GM19239 (cell line): ENCODE data around the gene IGSF9B.

Experiments
- DNase-seq: peaks from one replicate; pipeline ENCODE4 v3.0.0; 2011; ENCODE audit warnings: low spot score; ENCODE audit not compliant: insufficient read length
- FAIRE-seq: peaks from 2 replicates; lab custom pipeline; 2011; peaks lifted over from hg19 to GRCh38; lab: Jason Lieb, UNC

IGSF9B gene

DNA sequence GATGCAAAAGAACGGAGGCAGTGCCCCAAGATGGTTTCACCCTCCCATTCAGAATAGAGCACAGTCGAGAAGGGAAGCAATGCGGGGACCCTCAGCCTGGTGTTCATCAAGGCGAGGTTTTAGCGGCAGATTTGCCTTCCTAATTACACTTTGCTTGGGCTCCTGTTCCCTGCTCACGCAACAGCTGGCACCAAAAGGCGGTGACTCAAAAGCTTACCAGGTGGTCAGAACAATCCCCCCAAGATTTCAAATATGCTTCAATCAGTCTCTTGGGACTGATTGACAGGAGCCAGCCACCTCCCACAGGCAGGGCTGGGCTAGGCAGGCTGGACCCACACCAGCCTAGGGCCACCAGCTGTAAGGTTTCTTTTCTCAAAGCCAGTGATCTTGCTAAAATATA is 14.2 kb downstream of the IGSF9B start:
- DNase-seq (no peak), FAIRE-seq (no peak)

DNA sequence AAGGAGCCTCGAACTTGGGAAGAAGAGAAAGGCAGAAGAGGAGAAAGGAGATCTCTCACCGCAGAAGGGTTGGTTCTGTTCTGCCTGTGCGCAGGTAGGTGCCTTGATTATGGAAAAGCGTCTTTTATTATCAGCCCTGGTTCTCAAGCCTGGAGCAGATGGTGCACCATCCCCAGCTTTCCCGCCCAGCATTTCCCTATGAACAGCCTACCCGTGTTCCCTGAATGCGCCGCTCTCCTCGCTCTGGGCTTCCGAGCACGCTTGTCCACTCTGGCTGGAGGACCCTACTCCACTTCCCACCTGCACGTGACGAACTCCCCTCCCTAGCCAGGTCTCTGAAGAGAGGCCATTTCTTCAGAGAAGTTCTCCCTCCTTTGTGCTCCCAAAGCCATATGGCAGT is 15.2 kb downstream of the IGSF9B start:
- DNase-seq (no peak), FAIRE-seq (no peak)

DNA sequence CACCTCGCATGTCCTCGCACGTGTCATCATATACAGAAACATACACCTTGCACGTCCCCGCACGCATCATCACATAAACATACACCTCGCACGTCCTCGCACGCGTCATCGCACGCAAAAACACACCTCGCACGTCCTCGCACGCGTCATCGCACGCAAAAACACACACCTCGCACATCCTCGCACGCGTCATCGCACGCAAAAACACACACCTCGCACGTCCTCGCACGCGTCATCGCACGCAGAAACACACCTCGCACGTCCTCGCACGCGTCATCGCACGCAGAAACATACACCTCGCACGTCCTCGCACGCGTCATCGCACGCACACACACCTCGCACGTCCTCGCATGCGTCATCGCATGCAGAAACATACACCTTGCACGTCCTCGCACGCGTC is 16.7 kb downstream of the IGSF9B start:
- DNase-seq (no peak), FAIRE-seq (no peak)

DNA sequence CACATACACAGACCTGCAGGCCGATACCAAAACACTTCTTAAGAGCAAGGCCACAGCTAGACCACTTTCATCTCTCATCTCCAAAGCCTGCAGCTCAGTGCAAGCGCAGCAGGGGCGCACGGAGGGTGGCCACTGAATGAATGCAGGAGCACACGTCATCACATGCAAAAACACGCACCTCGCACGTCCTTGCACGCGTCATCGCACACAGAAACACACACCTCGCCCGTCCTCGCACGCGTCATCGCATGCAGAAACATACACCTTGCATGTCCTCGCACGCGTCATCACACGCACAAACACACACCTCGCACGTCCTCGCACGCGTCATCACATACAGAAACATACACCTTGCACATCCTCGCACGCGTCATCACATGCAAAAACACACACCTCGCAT is 17.2 kb downstream of the IGSF9B start:
- DNase-seq (no peak), FAIRE-seq (no peak)

DNA sequence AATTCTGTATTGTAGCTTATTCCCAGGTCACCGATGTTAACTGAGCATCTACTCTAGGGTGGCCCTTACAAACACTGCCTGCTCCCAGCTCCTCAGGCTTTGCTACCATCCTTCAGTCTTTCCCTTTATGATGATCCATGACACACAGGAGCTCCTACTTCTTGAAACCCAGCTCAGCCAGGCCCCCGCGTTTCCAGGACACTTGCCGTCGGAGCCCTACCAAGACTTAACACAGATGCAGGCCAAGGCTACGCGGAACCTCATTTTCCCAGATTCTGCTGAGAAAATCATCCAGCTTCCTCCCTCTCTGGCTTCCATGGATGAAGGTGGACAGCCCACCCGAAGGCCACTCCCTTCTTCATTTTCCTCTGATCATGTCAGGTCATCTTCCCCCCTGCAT is 18.6 kb downstream of the IGSF9B start:
- no peak for FAIRE-seq

DNA sequence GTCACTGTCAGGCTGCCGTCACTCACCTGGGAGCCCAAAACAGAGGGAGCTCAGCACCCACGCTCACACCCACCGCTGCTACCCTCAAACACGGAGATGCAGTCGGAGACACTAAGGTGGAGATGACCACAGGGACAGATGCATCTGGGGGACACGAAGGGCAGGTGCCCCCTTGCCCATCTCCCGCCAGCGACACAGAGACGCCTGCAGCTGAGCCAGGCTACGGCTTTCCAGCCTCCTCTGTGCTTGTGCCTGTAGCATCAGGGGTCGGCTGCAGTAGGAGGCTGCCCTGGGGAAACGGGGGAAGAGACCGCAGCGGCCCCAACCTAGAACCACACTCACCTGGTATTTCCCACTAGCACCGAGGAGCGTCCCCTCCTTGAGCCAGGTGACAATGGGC is 19.3 kb downstream of the IGSF9B start:
- DNase-seq (no peak), FAIRE-seq (no peak)

More for the DNA sequence above, 18.6 kb downstream of the IGSF9B start:
- no peak for DNase-seq

DNA sequence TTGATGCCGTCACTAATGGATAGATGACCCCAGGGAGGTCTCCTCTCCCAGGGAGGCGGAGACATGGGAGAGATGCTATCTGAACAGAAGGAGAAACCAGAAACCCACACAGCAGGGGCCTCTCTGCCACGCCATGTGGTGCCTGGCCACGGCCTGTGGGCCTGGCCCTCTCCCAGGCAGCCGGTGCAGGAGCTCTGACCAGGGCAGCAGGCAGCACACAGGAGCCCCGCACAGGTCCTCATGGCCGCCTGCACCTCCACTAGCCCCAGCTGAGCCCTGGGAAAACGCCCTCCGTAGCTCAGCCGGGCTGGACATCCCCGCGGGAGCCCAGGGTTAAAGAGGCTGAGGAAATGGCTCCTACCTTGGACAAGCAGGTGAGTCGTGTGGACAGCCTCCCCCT is 19.8 kb downstream of the IGSF9B start:
- no peak for FAIRE-seq
- no peak for DNase-seq

DNA sequence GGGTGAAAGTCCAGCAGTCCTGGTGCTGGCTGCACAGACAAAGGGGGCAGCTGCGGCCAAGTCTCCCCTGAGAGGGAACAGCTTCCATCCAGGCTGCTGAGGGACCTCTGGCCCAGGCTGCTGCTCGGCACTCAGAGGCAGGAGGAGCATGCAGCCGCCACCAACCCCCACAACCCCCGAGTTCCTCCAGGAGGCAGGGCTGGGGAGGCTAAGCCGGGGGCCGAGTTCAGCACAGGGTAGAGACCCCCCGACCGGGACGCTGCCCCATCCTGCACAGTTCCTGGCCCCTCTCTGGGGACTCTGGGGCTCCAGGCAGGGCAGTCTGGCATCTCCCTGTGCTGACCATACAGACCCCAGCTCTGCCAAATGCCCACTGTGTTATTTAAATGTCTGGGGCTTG is 20.2 kb downstream of the IGSF9B start:
- FAIRE-seq (no peak), DNase-seq (no peak)

DNA sequence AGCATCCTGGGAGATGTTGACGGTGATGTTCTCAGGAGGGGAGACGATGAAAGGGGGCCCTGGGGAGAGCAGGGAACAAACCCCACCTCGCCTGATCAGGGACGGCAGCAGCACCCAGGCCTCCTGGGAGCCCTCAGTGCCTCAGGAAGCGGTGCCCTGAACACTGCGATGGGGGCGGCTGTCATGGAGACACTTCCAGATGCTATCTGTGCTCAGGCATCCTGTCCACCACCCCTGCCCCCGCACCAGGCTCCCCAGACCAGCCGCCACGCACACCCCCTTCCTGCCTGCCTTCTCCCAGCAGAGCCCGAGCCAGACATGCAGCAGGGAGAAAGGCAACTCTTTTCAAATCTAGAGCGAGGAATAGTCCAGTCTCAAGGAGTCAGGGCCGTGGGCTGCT is 20.6 kb downstream of the IGSF9B start:
- no peak for DNase-seq
- FAIRE-seq: no peak

DNA sequence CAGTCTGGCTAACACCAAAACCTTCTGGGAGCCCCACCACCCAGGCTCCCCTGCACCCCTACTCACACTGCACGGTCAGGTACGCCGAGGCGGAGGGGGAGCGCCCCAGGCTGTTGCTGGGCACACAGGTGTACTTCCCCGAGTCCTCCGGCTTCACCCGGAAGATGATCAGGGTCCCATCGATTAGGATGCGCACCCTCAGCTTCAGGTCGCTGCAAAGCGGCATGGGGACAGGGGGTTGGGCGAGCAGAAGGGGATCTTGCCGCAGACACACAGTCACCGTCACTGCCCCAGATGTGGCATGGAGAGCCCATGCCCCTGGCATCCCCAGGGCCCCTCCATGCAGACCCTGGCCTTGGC is 21.2 kb downstream of the IGSF9B start:
- FAIRE-seq (no peak), DNase-seq (no peak)

DNA sequence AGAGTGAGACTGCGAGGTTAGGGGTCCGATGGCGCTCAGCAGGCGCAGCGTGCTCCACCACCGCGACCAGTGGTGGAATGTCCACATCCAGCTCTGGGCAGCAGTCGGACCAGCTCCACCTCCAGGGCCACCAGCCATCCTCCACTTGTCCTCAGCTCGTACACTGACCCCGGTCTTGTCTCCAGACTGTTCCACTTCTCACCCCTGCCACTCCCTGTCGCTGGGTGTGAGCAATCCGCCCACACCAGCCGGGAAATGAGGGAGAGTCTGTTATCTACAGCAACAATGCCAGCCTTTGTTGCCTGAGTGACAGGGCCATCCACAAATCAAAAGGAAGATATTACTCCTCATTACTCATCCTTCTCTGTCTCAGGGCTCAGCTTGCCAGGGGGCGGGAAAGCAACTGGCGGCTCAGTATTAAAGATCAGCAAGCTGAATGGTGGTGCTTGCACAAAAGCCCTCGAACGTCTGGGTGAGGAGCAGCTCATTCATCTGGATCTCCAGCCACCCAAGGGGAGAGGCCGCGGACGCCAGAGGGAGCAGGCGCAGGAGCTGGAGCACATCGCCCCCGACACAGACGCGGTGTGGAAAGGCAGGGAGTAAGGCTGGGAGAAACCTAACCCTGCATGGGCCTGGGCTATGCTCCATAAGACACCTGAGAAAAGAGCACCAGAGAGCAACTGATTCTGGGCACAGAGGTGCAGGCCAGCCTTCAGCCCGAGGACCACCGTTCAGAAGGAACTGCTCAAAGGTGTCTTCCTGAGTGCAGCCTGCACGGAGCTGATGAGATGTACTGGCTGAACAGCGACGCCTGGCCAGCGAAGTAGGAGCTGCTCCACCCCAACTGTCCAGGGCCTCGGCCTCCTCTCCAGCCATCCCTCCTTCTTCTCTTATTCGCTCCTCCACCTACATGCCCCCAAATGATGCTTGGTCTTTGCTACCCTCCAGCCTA is 21.9 kb downstream of the IGSF9B start:
- FAIRE-seq (no peak), DNase-seq (no peak)

DNA sequence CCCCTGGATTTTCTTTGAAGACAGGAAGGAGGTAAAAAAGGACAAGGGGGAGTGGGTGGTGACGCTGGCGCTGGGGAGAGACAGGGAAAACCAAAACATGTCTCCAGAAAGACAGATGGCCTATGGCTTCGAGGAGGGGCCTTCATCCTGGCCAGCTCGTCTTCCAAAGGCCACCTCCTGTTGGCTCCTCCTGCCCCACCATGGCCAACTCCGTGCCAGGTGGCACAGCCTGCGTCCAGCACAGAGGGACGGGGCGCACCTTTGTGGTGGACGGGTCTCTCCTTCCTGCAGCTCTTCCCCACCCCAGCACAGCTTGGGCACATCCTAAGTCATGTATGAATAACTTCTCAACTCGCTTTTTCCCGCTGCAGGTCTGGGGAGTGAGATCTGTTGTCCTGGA is 22.7 kb downstream of the IGSF9B start:
- FAIRE-seq (no peak), DNase-seq (no peak)

DNA sequence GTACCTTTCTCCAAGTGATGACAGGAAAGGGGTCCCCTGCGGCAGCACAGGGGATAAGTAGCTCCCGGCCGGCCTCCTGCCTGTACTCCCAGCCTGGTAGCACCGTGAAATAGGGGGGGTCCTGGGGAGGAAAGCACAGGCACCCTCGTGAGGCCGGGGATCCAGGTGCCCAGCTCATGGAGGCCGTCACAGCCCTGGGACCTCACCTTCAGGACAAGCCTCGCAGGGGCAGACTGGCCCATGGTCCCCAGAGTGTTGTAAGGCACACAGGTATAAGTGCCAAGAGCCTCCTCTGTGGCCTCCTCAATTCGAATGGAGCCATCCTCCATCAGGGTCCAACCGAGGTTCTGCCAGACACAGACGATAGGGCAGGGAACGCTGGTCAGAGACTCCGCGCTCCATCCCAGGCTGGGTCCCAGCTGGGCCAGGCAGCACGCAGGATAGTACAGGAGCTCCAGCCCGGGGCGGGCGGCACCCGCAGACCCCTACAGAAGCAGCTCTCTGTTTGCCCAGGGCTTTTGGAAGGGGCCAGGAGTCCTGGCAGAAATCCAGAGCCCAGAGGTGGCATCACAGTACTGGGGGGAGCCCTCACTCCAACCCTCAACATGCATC is 25.2 kb downstream of the IGSF9B start:
- DNase-seq (no peak), FAIRE-seq (no peak)

DNA sequence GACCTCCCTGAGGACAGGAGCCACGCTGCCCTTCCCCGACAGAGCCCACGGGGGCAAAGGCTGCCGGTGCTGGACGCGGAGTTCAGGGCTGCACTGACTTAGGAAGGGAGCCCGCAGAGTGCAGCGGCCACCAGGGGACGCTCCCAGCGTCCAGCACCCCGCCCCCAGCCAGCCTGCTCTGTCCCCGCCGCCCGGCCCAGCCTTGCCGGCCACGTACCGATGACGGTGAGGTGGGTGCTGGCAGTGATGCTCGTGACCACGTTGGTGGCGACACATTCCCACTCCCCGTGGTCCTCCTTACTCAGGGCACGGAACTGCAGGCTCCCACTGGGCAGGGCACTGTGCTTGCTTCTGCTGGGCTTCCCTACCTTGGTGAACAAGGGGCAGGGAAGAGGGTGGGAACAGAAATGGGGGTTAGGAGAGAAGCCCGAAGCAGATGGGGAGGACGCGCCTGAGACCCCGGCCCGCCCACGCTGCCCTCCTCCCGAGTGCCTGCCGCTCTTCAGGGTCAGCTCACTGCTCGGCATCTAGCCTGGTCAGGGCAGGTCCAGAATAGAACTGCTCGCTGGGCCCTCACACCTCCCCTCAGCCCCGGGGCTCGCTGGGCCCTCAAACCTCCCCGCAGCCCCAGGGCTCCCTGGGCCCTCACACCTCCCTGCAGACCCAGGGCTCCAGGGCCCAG is 25.9 kb downstream of the IGSF9B start:
- FAIRE-seq (no peak), DNase-seq (no peak)

DNA sequence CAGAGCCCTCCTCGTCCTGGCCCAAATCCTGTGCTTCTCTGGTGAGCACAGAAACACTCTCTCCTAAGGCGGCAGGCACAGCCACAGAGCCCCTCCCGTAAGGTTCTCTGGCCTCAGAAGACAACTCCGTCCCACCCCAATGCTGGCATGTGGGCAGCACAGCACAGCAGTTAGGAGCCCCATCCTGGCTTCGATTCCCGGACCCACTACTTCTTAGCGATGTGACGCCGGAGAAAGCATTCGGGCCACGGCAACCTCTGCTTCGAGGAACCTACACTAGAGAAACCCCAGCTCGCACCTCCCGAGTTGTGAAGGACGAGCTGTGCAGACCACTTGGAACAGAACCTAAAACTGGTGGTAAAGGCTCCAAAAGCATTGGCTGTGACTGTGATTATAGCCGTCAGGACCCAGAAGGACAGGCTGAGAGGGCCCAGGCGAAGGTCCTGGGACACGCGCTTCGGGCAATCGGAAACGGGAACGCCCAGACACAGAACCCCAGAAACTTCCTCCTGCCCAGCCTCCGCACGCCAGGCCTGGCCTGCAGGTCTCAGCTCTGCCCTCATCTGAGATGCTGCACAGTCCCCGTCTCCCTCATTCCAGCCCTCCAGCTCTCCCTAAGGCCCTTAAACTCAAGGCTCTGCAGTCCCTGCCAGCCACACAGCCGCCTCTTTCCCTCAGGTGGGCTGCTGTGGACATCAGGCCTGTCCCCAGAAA is 26.6 kb downstream of the IGSF9B start:
- no peak for FAIRE-seq
- DNase-seq: no peak

DNA sequence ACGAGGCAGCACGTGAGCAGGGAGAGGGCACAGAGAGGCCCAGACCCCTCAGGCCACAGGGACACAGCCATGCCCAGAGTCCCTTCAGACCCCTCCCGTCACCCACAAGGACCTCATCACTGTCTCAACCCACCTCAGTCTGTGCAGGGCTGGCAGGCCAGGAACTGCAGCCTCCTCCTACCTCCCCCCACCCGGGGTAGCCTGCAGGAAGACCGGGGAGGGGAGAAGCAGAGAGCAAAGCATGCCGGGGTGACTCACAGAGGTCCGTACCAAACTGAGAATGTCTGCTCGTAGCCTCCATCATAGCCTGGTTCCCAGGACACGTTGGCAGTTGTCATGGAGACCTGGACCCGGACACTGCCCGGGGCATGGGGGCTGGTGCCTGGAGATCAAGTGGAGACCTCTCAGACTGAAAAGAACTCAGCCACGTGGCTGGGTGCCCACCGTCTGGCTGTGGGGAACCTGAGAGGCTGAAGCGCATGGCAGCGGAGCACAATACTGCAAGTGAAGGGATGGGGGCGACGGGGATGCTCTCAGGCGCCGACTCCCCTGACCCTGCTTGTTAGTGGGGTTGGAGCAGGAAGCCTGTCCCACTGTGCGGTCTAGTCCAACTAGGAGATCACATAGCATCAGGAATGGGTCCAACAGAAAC is 27.2 kb downstream of the IGSF9B start:
- DNase-seq: no peak
- no peak for FAIRE-seq

DNA sequence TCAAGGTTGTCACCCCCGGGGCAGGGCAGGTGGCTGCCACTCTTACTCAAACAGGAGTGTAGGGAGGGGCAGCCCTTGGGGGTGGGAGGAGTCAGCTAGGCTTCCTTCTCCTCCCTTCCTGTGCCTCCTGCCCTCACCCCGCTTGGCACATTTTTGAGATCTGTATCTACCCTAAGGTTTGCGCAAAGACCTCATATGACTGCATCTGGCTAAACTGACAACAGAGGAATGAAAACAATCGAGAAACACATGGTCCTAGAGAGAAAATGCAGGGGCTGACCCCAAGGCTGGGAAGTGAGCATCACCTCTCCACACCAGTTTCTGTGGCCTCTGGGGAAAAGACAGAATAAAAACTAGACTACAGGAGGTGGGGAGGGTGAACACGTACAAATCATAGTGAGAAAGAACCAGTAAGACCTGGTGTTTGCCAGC is 28.1 kb downstream of the IGSF9B start:
- DNase-seq (no peak), FAIRE-seq (no peak)

DNA sequence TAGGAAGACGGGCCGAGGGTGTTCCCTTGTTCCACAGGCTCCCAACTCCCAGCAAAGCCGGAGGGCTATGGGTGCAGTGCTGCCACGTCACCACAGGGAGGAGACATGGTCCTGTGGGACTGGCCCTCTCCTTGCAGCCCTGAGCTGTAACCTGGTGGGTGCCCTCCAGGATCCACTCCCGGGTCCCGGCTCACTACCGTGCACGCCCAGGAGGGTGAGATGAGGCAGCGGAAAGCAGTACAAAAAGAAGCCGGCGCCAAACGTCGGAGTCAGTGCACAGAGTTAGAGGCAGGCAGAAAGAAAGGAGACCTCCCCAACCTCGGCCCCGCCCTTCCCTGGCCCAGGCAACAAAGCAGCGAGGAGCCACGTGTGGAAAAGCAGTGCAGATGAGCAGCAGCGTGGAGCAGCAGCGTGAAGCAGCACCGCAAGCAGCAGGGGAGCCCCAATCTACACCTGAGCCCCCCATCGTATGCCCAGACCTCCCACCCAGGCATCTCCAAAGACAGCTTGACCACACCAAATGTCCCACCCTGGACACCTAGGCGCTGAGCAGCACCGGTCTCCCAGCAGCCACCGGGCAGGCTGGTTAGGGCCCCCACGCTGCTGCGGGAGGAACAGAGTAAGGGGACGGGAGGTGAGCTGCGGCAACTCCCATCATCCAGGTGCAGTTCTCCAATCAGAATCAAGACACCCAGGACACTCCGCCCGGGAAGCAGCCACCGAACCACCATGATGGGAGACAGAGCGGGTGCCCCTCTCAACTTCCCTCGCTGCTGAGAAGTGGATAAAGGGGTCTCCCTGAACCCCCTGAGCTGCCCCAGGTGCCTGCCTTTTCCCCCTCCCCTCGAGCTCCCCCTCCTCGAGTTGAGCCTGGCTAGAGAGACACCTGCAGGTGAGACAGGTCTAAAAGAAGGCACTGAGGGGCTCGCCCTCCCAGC is 28.8 kb downstream of the IGSF9B start:
- FAIRE-seq (peak; percentile 56), DNase-seq (peak; percentile 87)
